Measurements from ENCODE around the gene ARHGEF28.

DNA sequence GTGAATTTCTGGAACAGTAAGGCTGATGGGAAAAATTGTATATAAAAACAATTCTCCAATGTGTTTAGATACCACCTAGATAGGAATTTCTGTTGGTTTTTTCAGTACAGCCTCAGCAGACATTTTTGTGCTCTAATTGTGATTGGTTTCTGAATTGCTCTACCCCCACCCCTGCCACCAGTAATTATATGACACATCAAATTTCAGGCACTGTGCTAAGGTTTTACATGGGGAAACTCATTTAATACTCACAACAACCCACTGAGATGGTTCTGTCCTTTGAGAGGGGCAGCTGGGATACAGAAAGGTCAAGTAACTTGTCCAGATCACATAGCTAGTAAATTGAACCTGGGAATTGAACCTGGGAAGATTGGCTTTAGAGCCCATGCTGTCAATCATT is 288.0 kb downstream of the ARHGEF28 start:
- no peak for TF ChIP-seq ZNF274 (IDR thresholded peaks at IDR 0.05; ENCODE audit: borderline replicate concordance, low read depth, low read length)
- TF ChIP-seq MTA3 (IDR thresholded peaks at IDR 0.05; ENCODE audit: borderline replicate concordance) = no peak
